Suprapubic skin (tissue), 4 donors: ENCODE results near the gene TGFB1. TPM values are rescaled to one million over a fixed set of nuclear protein-coding genes. Genes with fewer than 3 reads are reported as not detected.

Experiments
- DNase-seq, 2 donors: peaks; one replicate each; pipeline ENCODE4 v3.0.0-alpha.2; 2019; ENCODE audit warnings: low spot score in 2 of 2
- H3K27ac ChIP-seq: fragments of 200-600 bp; sonication (generic); one replicate; pipeline ENCODE4 v1.5.1; 2019
- H3K27me3 ChIP-seq: fragments of 200-600 bp; sonication (generic); one replicate; pipeline ENCODE4 v1.5.1; 2019
- H3K36me3 ChIP-seq: fragments of 200-600 bp; sonication (generic); one replicate; pipeline ENCODE4 v1.5.1; 2019
- H3K4me1 ChIP-seq: fragments of 200-600 bp; sonication (generic); one replicate; pipeline ENCODE4 v1.5.1; 2019
- H3K4me3 ChIP-seq: fragments of 200-600 bp; sonication (generic); one replicate; pipeline ENCODE4 v1.5.1; 2019; ENCODE audit warnings: mild to moderate bottlenecking
- H3K9me3 ChIP-seq: fragments of 200-600 bp; sonication (generic); one replicate; pipeline ENCODE4 v1.5.1; 2019
- CTCF ChIP-seq, 2 donors: fragments of 200-600 bp in 1 of 2; fragments of 450-650 bp in 1 of 2; sonication (generic) in 1 of 2; IDR thresholded peaks; one replicate each; pipeline ENCODE4 v1.5.1; 2016 to 2019; ENCODE audit warnings: antibody characterized with exemption in 2 of 2, mild to moderate bottlenecking in 1 of 2, moderate library complexity in 1 of 2
- EP300 ChIP-seq: sonication (generic); formaldehyde crosslinking; IDR thresholded peaks from one replicate; pipeline ENCODE4 v1.6.1; 2017; ENCODE audit warnings: antibody characterized with exemption
- POLR2A ChIP-seq, 2 donors: fragments of 450-650 bp; IDR thresholded peaks; one replicate each; pipeline ENCODE4 v1.6.1; 2017; ENCODE audit warnings: antibody characterized with exemption in 2 of 2, mild to moderate bottlenecking in 2 of 2, moderate library complexity in 2 of 2
- POLR2AphosphoS5 ChIP-seq, 3 donors: sonication (generic); formaldehyde crosslinking; IDR thresholded peaks; one replicate each; pipeline ENCODE4 v1.6.1; 2017; ENCODE audit warnings: antibody characterized with exemption in 3 of 3
- WGBS: methylation state at CpG from one replicate; pipeline ENCODE4 v1.1.5; 2018; 5-methylcytosine and 5-hydroxymethylcytosine counted together
- total RNA-seq, 4 donors: library from RNA; depleted of rRNA; stranded (reverse); fragments of >200 nt; gene quantifications; one replicate each; pipeline ENCODE4 v1.1.0, GENCODE V29; 2016

The TGFB1 gene
- total RNA-seq, 4 donors from 2014 or later = 16.4 to 19.9 (median 17.4) TPM

- no peaks in the 10 kb centered on the region for H3K27me3 ChIP-seq
- no peaks in the 10 kb centered on the region for H3K9me3 ChIP-seq
- H3K4me3 ChIP-seq = peak overlapping the region; percentile 96
- TF ChIP-seq POLR2AphosphoS5 (IDR thresholded peaks at IDR 0.05) = no peak
- no peak for TF ChIP-seq POLR2A (IDR thresholded peaks at IDR 0.05)
- TF ChIP-seq CTCF (IDR thresholded peaks at IDR 0.05) = no peak
- no peak for TF ChIP-seq EP300
- H3K4me1 ChIP-seq = peaks cover 37% of the 10 kb centered on the region
- WGBS = 65% methylated on average over 3 of the region's 3 CpGs
- no peak overlapping the region for H3K27ac ChIP-seq
- peaks cover 5% of the 10 kb centered on the region for H3K36me3 ChIP-seq
- DNase-seq = no peak
Observed at GRCh38 chr19:41398598-41398997, 44.9 kb upstream of the TGFB1 start.

GRCh38 chr19:41398050-41398418 is 44.3 kb upstream of the TGFB1 start:
- H3K9me3 ChIP-seq = no peaks in the 10 kb centered on the region
- H3K27me3 ChIP-seq = no peaks in the 10 kb centered on the region
- peak overlapping the region; percentile 93 for H3K27ac ChIP-seq
- no peak for DNase-seq
- 0% methylated on average over 5 of the region's 5 CpGs for WGBS
- H3K4me3 ChIP-seq = peak overlapping the region; percentile 96
- peaks cover 33% of the 10 kb centered on the region for H3K4me1 ChIP-seq
- no peak for TF ChIP-seq CTCF (IDR thresholded peaks at IDR 0.05)
- TF ChIP-seq POLR2A (IDR thresholded peaks at IDR 0.05) = no peak
- no peak for TF ChIP-seq POLR2AphosphoS5 (IDR thresholded peaks at IDR 0.05)
- TF ChIP-seq EP300 = no peak
- H3K36me3 ChIP-seq = peaks cover 2% of the 10 kb centered on the region

- peak; percentile 12 to 90 (median 76) for TF ChIP-seq POLR2AphosphoS5 (IDR thresholded peaks at IDR 0.05)
- no peak for TF ChIP-seq EP300
- Histone ChIP-seq H3K27me3 (no peaks in the 10 kb centered on the region), H3K4me1 (peaks cover 30% of the 10 kb centered on the region), H3K27ac (peak within 1 kb of the TSS; percentile 93), H3K9me3 (no peaks in the 10 kb centered on the region), H3K36me3 (no peaks in the 10 kb centered on the region), H3K4me3 (peak within 1 kb of the TSS; percentile 96)
- peak; percentile 99 for DNase-seq
- WGBS = 0% methylated on average over 32 of the region's 50 CpGs
Observed at GRCh38 chr19:41397086-41398049, 43.6 kb upstream of the TGFB1 start, which contains the start of the genes BCKDHA and EXOSC5. Gene BCKDHA (plus strand): TSS chr19:41397818. CDS start chr19:41397828, 10 bp downstream. Gene EXOSC5 (minus strand): TSS chr19:41397359. CDS start chr19:41397328, 31 bp downstream.

GRCh38 chr19:41395355-41395754 is 41.6 kb upstream of the TGFB1 start:
- no peak for TF ChIP-seq CTCF (IDR thresholded peaks at IDR 0.05)
- no peak for TF ChIP-seq EP300
- Histone ChIP-seq H3K4me3 (no peak overlapping the region), H3K4me1 (peaks cover 30% of the 10 kb centered on the region), H3K9me3 (no peaks in the 10 kb centered on the region), H3K27me3 (no peaks in the 10 kb centered on the region), H3K36me3 (peaks cover 18% of the 10 kb centered on the region), H3K27ac (no peak overlapping the region)
- DNase-seq = no peak
- 68% methylated on average over 6 of the region's 6 CpGs for WGBS

- DNase-seq = no peak
- H3K36me3 ChIP-seq = peaks cover 44% of the 10 kb centered on the region
- no peaks in the 10 kb centered on the region for H3K27me3 ChIP-seq
- peaks cover 13% of the 10 kb centered on the region for H3K4me1 ChIP-seq
- 81% methylated on average over 11 of the region's 12 CpGs for WGBS
- no peak overlapping the region for H3K27ac ChIP-seq
- H3K9me3 ChIP-seq = no peaks in the 10 kb centered on the region
- no peak overlapping the region for H3K4me3 ChIP-seq
- TF ChIP-seq POLR2AphosphoS5 (IDR thresholded peaks at IDR 0.05) = no peak
- TF ChIP-seq EP300 = no peak
- TF ChIP-seq POLR2A (IDR thresholded peaks at IDR 0.05) = no peak
- TF ChIP-seq CTCF (IDR thresholded peaks at IDR 0.05) = no peak
Observed at GRCh38 chr19:41392775-41393174, 39.1 kb upstream of the TGFB1 start.
